Skin epidermis (tissue), 12 donors: ENCODE data around the gene RAD18.

ENCODE experiments used
- H3K27ac ChIP-seq, 21 experiments: fragments of 200-600 bp; sonication (generic) in 11 of 21; one replicate each; pipeline ENCODE4 v1.5.0; 2020; ENCODE audit warnings: mild to moderate bottlenecking in 3 of 21, inconsistent platforms in 2 of 21, moderate library complexity in 2 of 21
- H3K4me3 ChIP-seq, 7 experiments: fragments of 200-600 bp; sonication (generic) in 2 of 7; one replicate each; pipeline ENCODE4 v1.5.0; 2020; ENCODE audit warnings: inconsistent platforms in 2 of 7, mild to moderate bottlenecking in 2 of 7, moderate library complexity in 1 of 7

The RAD18 gene

DNA sequence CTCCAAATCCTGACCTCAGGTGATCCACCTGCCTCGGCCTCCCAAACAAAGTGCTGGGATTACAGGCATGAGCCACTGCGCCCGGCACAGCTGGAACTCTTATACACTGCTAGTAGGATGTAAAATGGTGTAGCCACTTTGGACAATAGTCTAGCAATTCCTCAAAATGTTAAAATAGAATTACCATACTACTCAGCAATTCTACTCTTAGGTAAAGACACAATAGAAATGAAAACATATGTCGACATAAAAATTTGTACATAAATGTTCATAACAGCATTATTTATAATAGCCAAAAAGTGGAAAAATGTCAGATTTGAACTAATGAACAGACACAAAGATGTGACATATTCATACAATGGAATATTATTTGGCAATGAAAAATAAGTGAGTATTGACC is 33.4 kb downstream of the RAD18 start:
- H3K27ac ChIP-seq: no peak overlapping the region
- no peak overlapping the region for H3K4me3 ChIP-seq

- H3K27ac ChIP-seq: no peak overlapping the region
- H3K4me3 ChIP-seq: no peak overlapping the region
These were observed 48.8 kb downstream of the RAD18 start for GRCh38 chr3:8914491-8914890.

DNA sequence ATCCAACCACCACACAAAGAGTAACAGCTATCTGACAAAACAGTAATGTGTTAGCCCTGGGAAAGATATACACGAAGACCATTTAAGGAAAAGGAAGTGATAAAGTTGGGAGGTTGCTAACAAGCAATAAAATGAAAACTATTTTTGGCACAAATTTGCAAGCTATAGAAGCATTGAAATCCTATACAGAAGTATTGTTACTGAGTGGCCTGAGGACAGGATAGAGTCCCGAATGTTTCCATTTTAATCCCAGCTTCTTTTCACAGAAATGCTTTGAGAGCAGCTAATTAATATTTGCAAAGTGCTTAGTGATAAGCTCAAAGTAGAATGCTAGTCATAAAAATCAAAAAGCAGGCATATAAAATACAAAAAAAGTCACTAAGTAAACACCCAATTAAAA is 51.5 kb downstream of the RAD18 start:
- no peak overlapping the region for H3K27ac ChIP-seq
- H3K4me3 ChIP-seq: no peak overlapping the region

GRCh38 chr3:8909160-8909559 is 54.1 kb downstream of the RAD18 start:
- Histone ChIP-seq H3K27ac (no peak overlapping the region), H3K4me3 (no peak overlapping the region)

GRCh38 chr3:8903191-8903590 is 60.1 kb downstream of the RAD18 start:
- H3K27ac ChIP-seq: no peak overlapping the region
- H3K4me3 ChIP-seq: no peak overlapping the region

GRCh38 chr3:8900869-8901268 is 62.4 kb downstream of the RAD18 start:
- no peak overlapping the region for H3K4me3 ChIP-seq
- no peak overlapping the region for H3K27ac ChIP-seq

GRCh38 chr3:8899876-8900460 is 63.3 kb downstream of the RAD18 start:
- no peak overlapping the region for H3K27ac ChIP-seq
- H3K4me3 ChIP-seq: no peak overlapping the region

DNA sequence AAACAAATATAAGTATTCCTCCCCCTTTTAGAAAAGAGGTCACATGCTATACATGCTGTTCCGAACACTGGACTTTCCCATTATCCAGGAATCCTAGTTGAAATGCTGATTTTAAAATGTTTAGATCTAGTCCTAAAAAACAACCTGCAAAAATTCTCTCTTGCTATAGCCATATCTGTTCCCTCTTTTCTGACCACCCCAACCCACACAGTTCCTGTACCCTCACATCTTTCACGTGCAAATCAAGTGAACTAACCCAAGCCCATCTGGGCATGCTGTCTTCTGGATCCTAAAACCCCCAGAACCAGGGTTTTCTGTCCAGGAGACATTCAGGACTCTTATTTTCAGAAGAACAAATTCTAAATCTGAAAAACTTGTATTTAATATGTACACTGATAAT is 67.4 kb downstream of the RAD18 start:
- Histone ChIP-seq H3K4me3 (no peak overlapping the region), H3K27ac (no peak overlapping the region)

- Histone ChIP-seq H3K27ac (no peak overlapping the region), H3K4me3 (no peak overlapping the region)
These were observed 70.3 kb downstream of the RAD18 start for GRCh38 chr3:8893001-8893400.

- no peak overlapping the region for H3K4me3 ChIP-seq
- no peak overlapping the region for H3K27ac ChIP-seq
These were observed 71.5 kb downstream of the RAD18 start for GRCh38 chr3:8891774-8892173.

GRCh38 chr3:8891303-8891702 is 72.0 kb downstream of the RAD18 start:
- H3K27ac ChIP-seq: no peak overlapping the region
- no peak overlapping the region for H3K4me3 ChIP-seq

DNA sequence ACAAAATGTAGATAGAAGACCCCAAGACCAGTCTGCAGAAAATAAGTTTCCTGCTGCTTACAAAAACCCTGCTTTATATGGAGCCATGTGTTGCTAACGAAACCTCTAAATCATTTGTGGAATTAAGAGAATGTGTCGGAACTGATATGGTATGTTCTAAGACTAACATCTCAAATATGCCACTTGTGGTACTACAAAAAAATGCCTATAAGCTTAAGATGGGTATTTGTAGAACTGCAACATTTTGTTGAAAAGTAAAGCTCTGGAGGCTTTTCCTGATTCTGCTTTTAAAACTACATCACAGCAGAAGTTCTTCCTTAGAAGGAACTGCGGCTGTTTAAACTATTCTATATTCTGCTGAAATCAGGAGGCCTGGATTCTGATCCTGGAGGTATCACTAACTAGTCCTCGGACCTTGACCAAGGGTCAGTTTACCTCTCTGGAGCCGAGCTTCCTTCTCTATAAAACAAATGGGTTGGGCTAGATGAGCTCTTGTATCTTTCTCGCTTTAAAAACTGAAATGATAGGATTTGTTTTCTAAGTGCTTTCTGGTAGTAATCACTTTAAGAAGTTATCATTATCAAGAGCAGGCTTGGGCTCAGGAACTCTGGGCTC is 74.9 kb downstream of the RAD18 start:
- no peak overlapping the region for H3K27ac ChIP-seq
- no peak overlapping the region for H3K4me3 ChIP-seq

DNA sequence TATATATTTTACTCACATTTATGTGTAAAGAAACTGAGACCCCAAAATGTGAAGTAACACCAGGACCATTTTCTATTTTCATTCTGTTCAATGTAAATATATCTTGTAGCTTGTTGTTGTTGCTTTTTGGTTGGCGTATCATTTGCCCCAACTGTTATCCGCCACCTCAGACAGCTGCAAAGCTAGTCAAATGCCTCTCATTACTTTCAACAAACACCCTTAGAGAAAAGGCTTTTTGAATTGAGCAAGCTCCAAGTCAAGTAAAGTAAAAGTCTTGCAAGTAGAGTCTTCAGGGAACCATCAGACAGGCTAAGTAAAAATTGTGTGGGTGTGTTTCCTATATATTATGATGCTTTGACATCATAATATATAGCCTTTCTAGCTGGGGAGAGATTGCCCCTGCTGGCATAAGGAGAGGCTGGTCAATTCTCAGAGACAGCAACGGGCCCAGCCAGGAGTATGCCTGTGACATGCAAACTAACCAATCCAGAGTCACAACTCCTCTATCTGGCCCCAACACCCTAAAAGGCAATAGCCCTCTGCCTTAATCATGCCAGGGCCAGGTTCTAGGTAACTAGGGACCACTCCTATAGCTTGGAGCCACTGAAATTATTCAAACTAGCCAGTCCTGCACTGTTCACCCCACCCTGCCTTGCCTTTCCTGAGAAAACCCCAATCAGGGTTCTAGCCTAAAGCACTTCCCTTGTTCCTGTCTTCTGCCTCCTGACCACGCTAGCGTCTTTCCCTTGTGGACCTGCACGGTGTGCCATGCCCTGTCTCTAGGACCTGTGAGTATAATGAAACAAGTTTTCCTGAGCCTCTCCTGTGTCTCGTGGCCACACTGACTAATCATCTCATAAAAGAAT is 75.6 kb downstream of the RAD18 start:
- Histone ChIP-seq H3K27ac (no peak overlapping the region), H3K4me3 (no peak overlapping the region)

GRCh38 chr3:8886546-8886945 is 76.7 kb downstream of the RAD18 start:
- Histone ChIP-seq H3K27ac (no peak overlapping the region), H3K4me3 (no peak overlapping the region)

DNA sequence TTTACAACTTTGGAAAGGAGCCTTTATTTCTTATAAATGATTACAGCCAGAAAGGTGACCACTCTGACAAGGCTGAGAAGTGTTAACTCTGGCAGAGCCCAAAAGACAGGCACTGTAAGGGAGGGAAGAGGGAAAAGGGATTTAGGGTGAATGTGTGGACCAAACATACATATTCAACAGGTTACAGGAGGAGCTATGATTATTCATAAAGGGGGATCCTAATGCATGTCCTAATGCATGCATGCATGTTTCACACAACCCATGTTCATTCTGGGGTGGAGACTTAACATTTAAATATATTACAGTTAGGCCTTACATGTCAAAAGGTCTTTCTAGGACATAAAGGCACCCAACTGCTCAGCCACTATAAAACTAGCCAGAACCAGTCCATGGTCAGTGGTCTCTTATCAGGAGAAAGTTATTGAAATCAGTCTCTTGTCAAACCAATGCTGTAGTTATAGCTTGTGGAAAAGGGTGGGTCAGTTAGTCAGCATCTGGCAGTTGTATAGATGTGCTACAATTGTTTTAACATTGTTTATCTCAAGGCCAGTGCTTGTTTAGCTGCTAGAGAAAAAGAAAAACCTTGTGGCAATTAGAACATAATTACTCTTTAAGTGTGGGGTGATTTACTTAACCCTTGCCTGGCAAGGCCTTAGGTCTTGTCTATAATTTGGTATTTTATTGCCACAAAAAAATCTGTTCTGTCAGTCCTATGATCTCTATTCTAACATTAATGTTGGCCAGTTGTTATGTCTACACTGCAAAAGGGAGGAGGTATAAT is 77.5 kb downstream of the RAD18 start:
- Histone ChIP-seq H3K27ac (no peak overlapping the region), H3K4me3 (no peak overlapping the region)

- no peak overlapping the region for H3K27ac ChIP-seq
- no peak overlapping the region for H3K4me3 ChIP-seq
These were observed 78.5 kb downstream of the RAD18 start for GRCh38 chr3:8884630-8885290.

- Histone ChIP-seq H3K27ac (no peak overlapping the region), H3K4me3 (no peak overlapping the region)
These were observed 80.6 kb downstream of the RAD18 start for GRCh38 chr3:8882642-8883041.

GRCh38 chr3:8882171-8882593 is 81.1 kb downstream of the RAD18 start:
- Histone ChIP-seq H3K27ac (no peak overlapping the region), H3K4me3 (no peak overlapping the region)

DNA sequence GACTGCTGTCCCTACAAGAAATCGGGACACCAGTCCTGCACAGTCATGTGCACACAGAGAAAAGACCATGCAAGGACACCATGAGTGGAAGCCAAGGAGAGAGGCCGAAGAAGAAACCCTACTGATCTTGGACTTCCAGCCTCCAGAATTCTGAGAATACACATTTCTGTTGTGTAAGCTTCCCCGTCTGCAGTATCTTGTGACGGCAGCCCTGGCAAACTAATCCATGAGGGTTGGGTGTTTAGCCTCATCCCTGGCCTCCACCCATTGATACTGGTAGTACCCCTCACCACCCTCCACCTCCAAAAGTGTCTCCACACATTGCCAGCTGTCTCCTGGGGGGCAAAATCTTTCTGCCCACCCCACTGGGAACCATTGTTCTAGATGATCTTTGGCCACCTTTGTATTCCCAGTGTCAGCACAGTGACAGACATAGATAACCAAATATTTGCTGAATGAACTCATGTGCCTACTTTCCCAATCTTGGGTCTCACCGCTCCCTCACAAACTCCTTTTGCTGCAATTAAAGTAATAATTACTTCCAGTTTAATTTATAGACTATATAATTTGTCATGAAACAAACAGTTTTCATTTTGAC is 83.8 kb downstream of the RAD18 start:
- no peak overlapping the region for H3K27ac ChIP-seq
- no peak overlapping the region for H3K4me3 ChIP-seq

DNA sequence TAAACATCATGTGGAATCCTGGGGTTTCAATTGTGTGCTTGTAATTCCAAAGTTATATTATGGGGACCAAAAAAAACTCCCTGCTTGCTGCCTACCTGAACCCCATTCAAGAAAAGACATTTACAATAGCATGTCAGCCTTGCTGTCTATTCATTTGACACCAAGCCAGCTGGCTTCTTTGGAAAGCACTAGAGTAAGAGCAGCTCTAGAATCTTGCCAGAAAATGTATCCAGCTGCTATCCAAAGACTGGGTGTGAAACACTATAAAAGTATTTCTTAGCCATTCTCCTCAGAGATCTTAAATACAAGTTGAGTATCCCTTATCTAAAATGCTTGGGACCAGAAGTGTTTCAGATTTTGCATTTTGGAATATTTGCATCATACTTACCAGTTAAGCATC is 87.4 kb downstream of the RAD18 start:
- Histone ChIP-seq H3K27ac (no peak overlapping the region), H3K4me3 (no peak overlapping the region)
